Measurements from ENCODE around the gene PCGF5. TPM values are rescaled to one million over a fixed set of nuclear protein-coding genes. Genes with fewer than 3 reads are reported as not detected.

Gene PCGF5
- total RNA-seq, 2 experiments from 2014 or later, result 57.7 to 58.4 TPM

DNA sequence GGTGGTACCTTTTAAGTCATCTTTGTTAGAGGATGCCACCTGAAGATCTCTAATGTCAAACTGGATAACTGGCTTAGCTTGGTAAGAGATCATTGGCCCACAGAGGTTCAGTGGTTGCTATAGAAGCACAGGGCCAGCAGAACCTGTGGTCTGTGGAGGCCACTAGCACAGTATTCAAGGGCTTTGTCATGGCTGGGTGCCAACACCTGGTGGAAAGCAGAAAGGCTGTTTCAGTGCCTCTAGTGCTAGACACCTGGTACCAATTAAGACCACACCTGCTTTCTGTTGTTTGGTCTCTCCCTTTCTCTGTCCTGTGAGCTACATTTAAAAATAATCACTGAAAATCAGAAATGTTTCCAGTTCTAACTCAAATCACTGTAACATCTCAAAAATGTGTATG is 10.0 kb upstream of the PCGF5 start:
- Histone ChIP-seq H3K36me3 (ENCODE audit: insufficient read depth, low read length) (no peaks in the 10 kb centered on the region), H3K9me3 (ENCODE audit: control insufficient read depth in 1 of 2, insufficient read depth in 1 of 2, low read length in 2 of 2) (no peaks in the 10 kb centered on the region), H3K4me1 (ENCODE audit: insufficient read depth, low read length) (peaks cover 22% of the 10 kb centered on the region), H3K27ac (ENCODE audit: low read depth in 1 of 2, low read length in 2 of 2) (no peak overlapping the region), H3K27me3 (ENCODE audit: control insufficient read depth in 1 of 2, insufficient read depth in 2 of 2, low read length in 2 of 2) (no peaks in the 10 kb centered on the region), H3K4me3 (ENCODE audit: low read length) (no peak overlapping the region)
- intact Hi-C loops (cut with DNase I, micrococcal nuclease), result no loop called here
- Mint-ChIP-seq H3K27ac (no peak overlapping the region), H3K36me3 (ENCODE audit: low read depth) (no peaks in the 10 kb centered on the region), H3K27me3 (no peaks in the 10 kb centered on the region), H3K4me1 (ENCODE audit: low read depth) (peaks cover 68% of the 10 kb centered on the region), H3K4me3 (no peak overlapping the region), H3K9me3 (no peaks in the 10 kb centered on the region)
- TF ChIP-seq, protein P1, sequence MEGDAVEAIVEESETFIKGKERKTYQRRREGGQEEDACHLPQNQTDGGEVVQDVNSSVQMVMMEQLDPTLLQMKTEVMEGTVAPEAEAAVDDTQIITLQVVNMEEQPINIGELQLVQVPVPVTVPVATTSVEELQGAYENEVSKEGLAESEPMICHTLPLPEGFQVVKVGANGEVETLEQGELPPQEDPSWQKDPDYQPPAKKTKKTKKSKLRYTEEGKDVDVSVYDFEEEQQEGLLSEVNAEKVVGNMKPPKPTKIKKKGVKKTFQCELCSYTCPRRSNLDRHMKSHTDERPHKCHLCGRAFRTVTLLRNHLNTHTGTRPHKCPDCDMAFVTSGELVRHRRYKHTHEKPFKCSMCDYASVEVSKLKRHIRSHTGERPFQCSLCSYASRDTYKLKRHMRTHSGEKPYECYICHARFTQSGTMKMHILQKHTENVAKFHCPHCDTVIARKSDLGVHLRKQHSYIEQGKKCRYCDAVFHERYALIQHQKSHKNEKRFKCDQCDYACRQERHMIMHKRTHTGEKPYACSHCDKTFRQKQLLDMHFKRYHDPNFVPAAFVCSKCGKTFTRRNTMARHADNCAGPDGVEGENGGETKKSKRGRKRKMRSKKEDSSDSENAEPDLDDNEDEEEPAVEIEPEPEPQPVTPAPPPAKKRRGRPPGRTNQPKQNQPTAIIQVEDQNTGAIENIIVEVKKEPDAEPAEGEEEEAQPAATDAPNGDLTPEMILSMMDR (IDR thresholded peaks at IDR 0.05), result no peak
- ChIA-PET CTCF (interaction anchor here (1.6 kb wide), 1 partner anchor 41 kb away, joined by 3 read pairs; no protein-coding TSS in a partner anchor), POLR2A (interaction anchor here (1.0 to 2.4 kb wide), 2 partner anchors 8 to 47 kb away, joined by 3 to 23 read pairs; no protein-coding TSS in a partner anchor)
- peak; percentile 43 for ATAC-seq (ENCODE audit: poor library complexity)
- DNase-seq, result peak in 6 of 14 experiments; percentile 15 to 82 (median 24)

- Mint-ChIP-seq H3K9me3 (no peaks in the 10 kb centered on the region), H3K27me3 (no peaks in the 10 kb centered on the region), H3K4me1 (ENCODE audit: low read depth) (peaks cover 58% of the 10 kb centered on the region), H3K36me3 (ENCODE audit: low read depth) (no peaks in the 10 kb centered on the region), H3K4me3 (no peak overlapping the region), H3K27ac (no peak overlapping the region)
- Histone ChIP-seq H3K36me3 (ENCODE audit: insufficient read depth, low read length) (no peaks in the 10 kb centered on the region), H3K27me3 (ENCODE audit: control insufficient read depth in 1 of 2, insufficient read depth in 2 of 2, low read length in 2 of 2) (no peaks in the 10 kb centered on the region), H3K27ac (ENCODE audit: low read depth in 1 of 2, low read length in 2 of 2) (no peak overlapping the region), H3K4me3 (ENCODE audit: low read length) (no peak overlapping the region), H3K4me1 (ENCODE audit: insufficient read depth, low read length) (peaks cover 12% of the 10 kb centered on the region), H3K9me3 (ENCODE audit: control insufficient read depth in 1 of 2, insufficient read depth in 1 of 2, low read length in 2 of 2) (no peaks in the 10 kb centered on the region)
- ChIA-PET POLR2A (interaction anchor here (0.9 to 2.4 kb wide), 3 partner anchors 9 to 177 kb away, joined by 3 to 23 read pairs (median 3); partner anchors contain the start of gene PCGF5), CTCF (interaction anchor here (1.8 to 1.9 kb wide), 2 partner anchors 9 to 15 kb away, joined by 5 to 7 read pairs; partner anchors contain the start of gene PCGF5)
- DNase-seq (no peak), ATAC-seq (ENCODE audit: poor library complexity) (no peak)
- TF ChIP-seq, protein P1 (IDR thresholded peaks at IDR 0.05), result no peak
- intact Hi-C loops (cut with DNase I, micrococcal nuclease), result no loop called here
Measured at GRCh38 chr10:91211675-91212074, 8.8 kb upstream of the PCGF5 start.

DNA sequence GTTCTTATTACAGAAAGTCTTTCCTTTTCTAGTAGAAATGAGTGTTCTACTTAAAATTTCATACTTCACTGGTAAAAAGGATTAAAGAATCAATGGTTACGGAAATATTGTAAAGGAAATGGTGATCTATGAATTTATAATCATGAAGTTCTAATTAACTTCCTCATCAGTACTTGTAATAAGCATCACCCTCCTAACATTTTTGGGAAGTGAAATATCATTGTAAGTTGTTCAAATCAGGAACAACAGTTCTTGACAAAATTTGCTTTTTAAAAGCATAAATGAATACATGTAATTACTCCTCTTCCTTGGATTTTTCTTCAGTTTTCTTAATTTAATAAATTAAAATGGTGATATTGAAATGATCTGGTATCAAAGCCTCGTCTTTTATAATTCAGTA is 5.6 kb upstream of the PCGF5 start:
- no peak overlapping the region for H3K4me3 Mint-ChIP-seq
- H3K9me3 Mint-ChIP-seq, result no peaks in the 10 kb centered on the region

More for the DNA sequence above, 5.6 kb upstream of the PCGF5 start:
- Histone ChIP-seq H3K27me3 (ENCODE audit: control insufficient read depth in 1 of 2, insufficient read depth in 2 of 2, low read length in 2 of 2) (no peaks in the 10 kb centered on the region), H3K27ac (ENCODE audit: low read depth in 1 of 2, low read length in 2 of 2) (no peak overlapping the region), H3K9me3 (ENCODE audit: control insufficient read depth in 1 of 2, insufficient read depth in 1 of 2, low read length in 2 of 2) (no peaks in the 10 kb centered on the region), H3K36me3 (ENCODE audit: insufficient read depth, low read length) (no peaks in the 10 kb centered on the region), H3K4me3 (ENCODE audit: low read length) (no peak overlapping the region), H3K4me1 (ENCODE audit: insufficient read depth, low read length) (peaks cover 9% of the 10 kb centered on the region)
- ChIA-PET POLR2A (interaction anchor here (1.8 kb wide), 1 partner anchor 51 kb away, joined by 6 read pairs; no protein-coding TSS in a partner anchor), CTCF (no interaction called here)
- no peak for DNase-seq
- no peak overlapping the region for H3K27ac Mint-ChIP-seq
- TF ChIP-seq, protein P1 (IDR thresholded peaks at IDR 0.05), result no peak
- H3K36me3 Mint-ChIP-seq (ENCODE audit: low read depth), result no peaks in the 10 kb centered on the region
- no peaks in the 10 kb centered on the region for H3K27me3 Mint-ChIP-seq
- intact Hi-C loops (cut with DNase I, micrococcal nuclease), result no loop called here
- no peak for ATAC-seq (ENCODE audit: poor library complexity)
- peaks cover 39% of the 10 kb centered on the region for H3K4me1 Mint-ChIP-seq (ENCODE audit: low read depth)
